Activated CD8-positive, alpha-beta memory T cell treated with anti-CD3 and anti-CD28 coated beads for 4 hours (primary cell): ENCODE data around the gene SFPQ.
"Not testable (repeated sequence)": the region's sequence is repeated elsewhere in the genome, so short reads cannot be mapped to it uniquely, and the experiment has no call there.

Source experiments
- DNase-seq, 2 donors: peaks; one replicate each; pipeline ENCODE4 v3.0.0-alpha.2; 2020; ENCODE audit warnings: low read depth in 2 of 2

SFPQ gene

GRCh38 chr1:35188578-35189392 lies 4.2 kb downstream of the SFPQ start:
- DNase-seq = no peak

GRCh38 chr1:35187816-35188342 lies 5.1 kb downstream of the SFPQ start:
- DNase-seq = no peak

- no peak for DNase-seq
Observed at GRCh38 chr1:35186239-35186638, 6.7 kb downstream of the SFPQ start.

- DNase-seq = no peak
Observed at GRCh38 chr1:35185200-35185599, 7.7 kb downstream of the SFPQ start.

GRCh38 chr1:35184495-35185199 lies 8.3 kb downstream of the SFPQ start:
- no peak for DNase-seq

GRCh38 chr1:35181790-35182455 lies 11.0 kb downstream of the SFPQ start:
- DNase-seq = no peak

GRCh38 chr1:35180776-35181374 lies 12.1 kb downstream of the SFPQ start:
- DNase-seq = no peak

- DNase-seq = no peak
Observed at GRCh38 chr1:35179908-35180307, 13.0 kb downstream of the SFPQ start.

- no peak for DNase-seq
Observed at GRCh38 chr1:35178874-35179380, 14.0 kb downstream of the SFPQ start.

GRCh38 chr1:35178295-35178695 lies 14.7 kb downstream of the SFPQ start:
- no peak for DNase-seq

GRCh38 chr1:35177237-35177786 lies 15.6 kb downstream of the SFPQ start:
- DNase-seq = no peak

GRCh38 chr1:35175602-35176001 lies 17.3 kb downstream of the SFPQ start:
- no peak for DNase-seq

GRCh38 chr1:35175098-35175576 lies 17.8 kb downstream of the SFPQ start:
- DNase-seq = no peak

GRCh38 chr1:35173909-35174540 lies 18.9 kb downstream of the SFPQ start:
- no peak for DNase-seq

- no peak for DNase-seq
Observed at GRCh38 chr1:35173491-35173890, 19.5 kb downstream of the SFPQ start.

- DNase-seq = no peak
Observed at GRCh38 chr1:35172022-35172421, 20.9 kb downstream of the SFPQ start.

- DNase-seq = no peak
Observed at GRCh38 chr1:35171579-35171978, 21.4 kb downstream of the SFPQ start.

GRCh38 chr1:35164893-35165292 lies 28.1 kb downstream of the SFPQ start:
- DNase-seq = no peak

- DNase-seq = no peak
Observed at GRCh38 chr1:35151220-35151619, 41.7 kb downstream of the SFPQ start.

GRCh38 chr1:35145892-35146549 lies 46.9 kb downstream of the SFPQ start:
- not testable (repeated sequence) for DNase-seq
